K562 (cell line): ENCODE results near the gene RGL2. TPM values are rescaled to one million over a fixed set of nuclear protein-coding genes. Genes with fewer than 3 reads are reported as not detected.

Source experiments
- ARID2 ChIP-seq: fragments of 450-650 bp; IDR thresholded peaks from 2 replicates; pipeline ENCODE4 v1.6.1; 2017; ENCODE audit warnings: antibody characterized with exemption, mild to moderate bottlenecking
- CREB3 ChIP-seq: fragments of 450-650 bp; conservative IDR thresholded peaks from 2 replicates; pipeline ENCODE4 v1.6.1; 2016; ENCODE audit warnings: missing genetic modification characterization, low read depth, mild to moderate bottlenecking, missing compliant biosample characterization, moderate library complexity
- CSDE1 ChIP-seq, 2 experiments: fragments of 450-650 bp; IDR thresholded peaks; 2 replicates each; pipeline ENCODE4 v1.6.1; 2016; ENCODE audit warnings: mild to moderate bottlenecking in 1 of 2
- DDX20 ChIP-seq: fragments of 450-650 bp; IDR thresholded peaks from 2 replicates; pipeline ENCODE4 v1.6.1; 2016; ENCODE audit warnings: missing genetic modification characterization, low read depth, mild to moderate bottlenecking, missing compliant biosample characterization, moderate library complexity
- ELF4 ChIP-seq: fragments of 450-650 bp; formaldehyde crosslinking; IDR thresholded peaks from 2 replicates; pipeline ENCODE4 v1.4.0; 2022; ENCODE audit warnings: missing genetic modification characterization
- ETV1 ChIP-seq: fragments of 450-650 bp; conservative IDR thresholded peaks from 2 replicates; pipeline ENCODE4 v1.6.1; 2016; ENCODE audit warnings: missing genetic modification characterization, control low read depth, low read depth, missing compliant biosample characterization
- FOXA1 ChIP-seq: fragments of 450-650 bp; IDR thresholded peaks from 2 replicates; pipeline ENCODE4 v1.6.1; 2016; ENCODE audit warnings: mild to moderate bottlenecking, borderline replicate concordance
- GTF2F1 ChIP-seq: IDR thresholded peaks from 2 replicates; pipeline ENCODE4 v1.6.1; 2011; ENCODE audit warnings: low read depth, low read length, improper control_type of control experiment
- KLF6 ChIP-seq: fragments of 250-450 bp; sonication (Bioruptor Pico); IDR thresholded peaks from 2 replicates; pipeline ENCODE4 v1.4.0; 2020; ENCODE audit warnings: mild to moderate bottlenecking, moderate library complexity, borderline replicate concordance
- MAZ ChIP-seq, 2 experiments: fragments of 450-650 bp in 1 of 2; sonication (generic) in 1 of 2; formaldehyde crosslinking; IDR thresholded peaks in 1 of 2; conservative IDR thresholded peaks in 1 of 2; 2 replicates each; pipeline versions ENCODE4 v1.4.0 to v1.5.0; 2020; ENCODE audit warnings: mild to moderate bottlenecking in 1 of 2, missing genetic modification reagents in 1 of 2
- NBN ChIP-seq: fragments of 450-650 bp; IDR thresholded peaks from 2 replicates; pipeline ENCODE4 v1.6.1; 2016; ENCODE audit warnings: low read depth, mild to moderate bottlenecking
- POLR2B ChIP-seq: fragments of 450-650 bp; IDR thresholded peaks from 2 replicates; pipeline ENCODE4 v1.6.1; 2018; ENCODE audit warnings: low read depth; ENCODE audit not compliant: partially characterized antibody
- PRMT5 ChIP-seq: sonication (generic); formaldehyde crosslinking; IDR thresholded peaks from 2 replicates; pipeline ENCODE4 v1.5.0; 2020; ENCODE audit warnings: missing genetic modification reagents
- RHOXF2B ChIP-seq: fragments of 250-450 bp; sonication (Bioruptor Pico); conservative IDR thresholded peaks from 2 replicates; pipeline ENCODE4 v1.5.1; 2021
- SAFB ChIP-seq: fragments of 200-400 bp; formaldehyde crosslinking; IDR thresholded peaks from 2 replicates; pipeline ENCODE4 v1.6.1; 2017; ENCODE audit warnings: low read depth, low read length, borderline replicate concordance
- SETDB1 ChIP-seq: IDR thresholded peaks from one replicate; pipeline ENCODE4 v1.6.1; 2012; ENCODE audit warnings: low read length, control low read depth, inconsistent platforms
- SMARCA5 ChIP-seq: fragments of 450-650 bp; IDR thresholded peaks from 2 replicates; pipeline ENCODE4 v1.6.1; 2016
- SRF ChIP-seq, 2 experiments: fragments of 250-450, 450-650 bp in 1 of 2; sonication (Bioruptor Pico) in 1 of 2; sonication (generic) in 1 of 2; formaldehyde crosslinking; IDR thresholded peaks; 2 replicates each; pipeline versions ENCODE4 v1.5.0 to v1.5.1; 2020 to 2022; ENCODE audit warnings: mild to moderate bottlenecking in 1 of 2, missing genetic modification reagents in 1 of 2
- TCFL5 ChIP-seq: fragments of 250-450 bp; sonication (Bioruptor Pico); conservative IDR thresholded peaks from 2 replicates; pipeline ENCODE4 v1.6.1; 2021; ENCODE audit warnings: mild to moderate bottlenecking, moderate library complexity, matching md5 sums
- XRCC5 ChIP-seq: fragments of 200-400 bp; formaldehyde crosslinking; IDR thresholded peaks from 2 replicates; pipeline ENCODE4 v1.6.1; 2017; ENCODE audit warnings: low read depth, mild to moderate bottlenecking, low read length
- ZNF133 ChIP-seq: fragments of 250-450 bp; sonication (Bioruptor Pico); IDR thresholded peaks from 2 replicates; pipeline ENCODE4 v1.4.0; 2020; ENCODE audit warnings: mild to moderate bottlenecking
- ZNF785 ChIP-seq: fragments of 250-450 bp; sonication (Bioruptor Pico); IDR thresholded peaks from 2 replicates; pipeline ENCODE4 v1.4.0; 2020; ENCODE audit warnings: mild to moderate bottlenecking
- polyA plus RNA-seq, 8 experiments: library from polyadenylated mRNA; depleted of rRNA in 4 of 8; stranded (reverse) in 5 of 8; unstranded in 3 of 8; fragments of >200 nt; fragmentation: Nextera tagmentation in 2 of 8; fragmentation: Illumina TruSeq in 1 of 8; extraction: Ambion mirVana in 2 of 8; extraction: Trizol in 1 of 8; gene quantifications; 2 replicates each; pipeline versions ENCODE4 v1.2.1 to v1.2.3, GENCODE V29; 2011 to 2014; ENCODE audit warnings: inconsistent platforms in 1 of 8, missing spikeins in 1 of 8
- total RNA-seq, 7 experiments: library from RNA; depleted of rRNA in 6 of 7; stranded (reverse); fragments of >200 nt in 6 of 7; fragmentation: Illumina TruSeq in 2 of 7; extraction: Trizol in 2 of 7; gene quantifications; 2 replicates each; pipeline versions ENCODE4 v1.2.1 to v1.2.3, GENCODE V29; 2011 to 2021; ENCODE audit warnings: low replicate concordance in 1 of 7
- TF ChIP-seq, protein P1 (sequence below), 2 experiments: IDR thresholded peaks; 2 replicates each; pipeline ENCODE4 v1.6.1; 2012; ENCODE audit warnings: improper control_type of control experiment in 2 of 2, low read depth in 2 of 2, low read length in 2 of 2, borderline replicate concordance in 1 of 2
- TF ChIP-seq, protein P2 (sequence below): fragments of 450-650 bp; IDR thresholded peaks from 2 replicates; pipeline ENCODE4 v1.7.0; 2016; ENCODE audit warnings: borderline replicate concordance

Gene RGL2
- total and polyA plus RNA-seq, 9 of the 15 experiments (the other 6 are each of a cell fraction or from before 2014, with no cell fraction given): 1.8 to 57.1 (median 19.5) TPM

GRCh38 chr6:33299237-33299944 is 649 bp upstream of the RGL2 start (continued):
- TF ChIP-seq ZNF785 (no peak), KLF6 (CRISPR knock-in tag) (peak; percentile 39; the same call in 1 of the 2 replicates), SRF (CRISPR knock-in tag; IDR thresholded peaks at IDR 0.05) (peak; percentile 61 to 65; a peak in 3 of 4 replicates), ARID2 (peak; percentile 35; the same call in 1 of the 2 replicates), ELF4 (no peak; the same call in 1 of the 2 replicates), FOXA1 (no peak), TCFL5 (CRISPR knock-in tag) (no peak; the same call in 1 of the 2 replicates), CSDE1 (IDR thresholded peaks at IDR 0.05) (no peak), PRMT5 (CRISPR knock-in tag) (no peak), CREB3 (tag) (peak; percentile 70; the same call in 1 of the 2 replicates), RHOXF2B (CRISPR knock-in tag) (peak; percentile 79), MAZ (CRISPR knock-in tag; conservative IDR thresholded peaks at IDR 0.05 in 1 of 2, IDR thresholded peaks at IDR 0.05 in 1 of 2) (peak; percentile 14 to 68; a peak in 2 of 4 replicates), SETDB1 (no peak), XRCC5 (peak; percentile 69; the same call in 1 of the 2 replicates), NBN (peak; percentile 93; the same call in 1 of the 2 replicates), SAFB (peak; percentile 76; the same call in 1 of the 2 replicates), SMARCA5 (peak; percentile 44), POLR2B (peak; percentile 98), ZNF133 (CRISPR knock-in tag) (no peak), ETV1 (tag) (peak; percentile 97), DDX20 (tag) (no peak), GTF2F1 (0 out of 2 replicates have a peak, but pooled peaks have one; percentile 56)
- TF ChIP-seq, protein P1, sequence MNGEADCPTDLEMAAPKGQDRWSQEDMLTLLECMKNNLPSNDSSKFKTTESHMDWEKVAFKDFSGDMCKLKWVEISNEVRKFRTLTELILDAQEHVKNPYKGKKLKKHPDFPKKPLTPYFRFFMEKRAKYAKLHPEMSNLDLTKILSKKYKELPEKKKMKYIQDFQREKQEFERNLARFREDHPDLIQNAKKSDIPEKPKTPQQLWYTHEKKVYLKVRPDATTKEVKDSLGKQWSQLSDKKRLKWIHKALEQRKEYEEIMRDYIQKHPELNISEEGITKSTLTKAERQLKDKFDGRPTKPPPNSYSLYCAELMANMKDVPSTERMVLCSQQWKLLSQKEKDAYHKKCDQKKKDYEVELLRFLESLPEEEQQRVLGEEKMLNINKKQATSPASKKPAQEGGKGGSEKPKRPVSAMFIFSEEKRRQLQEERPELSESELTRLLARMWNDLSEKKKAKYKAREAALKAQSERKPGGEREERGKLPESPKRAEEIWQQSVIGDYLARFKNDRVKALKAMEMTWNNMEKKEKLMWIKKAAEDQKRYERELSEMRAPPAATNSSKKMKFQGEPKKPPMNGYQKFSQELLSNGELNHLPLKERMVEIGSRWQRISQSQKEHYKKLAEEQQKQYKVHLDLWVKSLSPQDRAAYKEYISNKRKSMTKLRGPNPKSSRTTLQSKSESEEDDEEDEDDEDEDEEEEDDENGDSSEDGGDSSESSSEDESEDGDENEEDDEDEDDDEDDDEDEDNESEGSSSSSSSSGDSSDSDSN (IDR thresholded peaks at IDR 0.05; ENCODE audit: borderline replicate concordance in 1 of 2, low read depth in 2 of 2, low read length in 2 of 2): peak; percentile 88 to 93; a peak in 2 of 4 replicates
- TF ChIP-seq, protein P2, sequence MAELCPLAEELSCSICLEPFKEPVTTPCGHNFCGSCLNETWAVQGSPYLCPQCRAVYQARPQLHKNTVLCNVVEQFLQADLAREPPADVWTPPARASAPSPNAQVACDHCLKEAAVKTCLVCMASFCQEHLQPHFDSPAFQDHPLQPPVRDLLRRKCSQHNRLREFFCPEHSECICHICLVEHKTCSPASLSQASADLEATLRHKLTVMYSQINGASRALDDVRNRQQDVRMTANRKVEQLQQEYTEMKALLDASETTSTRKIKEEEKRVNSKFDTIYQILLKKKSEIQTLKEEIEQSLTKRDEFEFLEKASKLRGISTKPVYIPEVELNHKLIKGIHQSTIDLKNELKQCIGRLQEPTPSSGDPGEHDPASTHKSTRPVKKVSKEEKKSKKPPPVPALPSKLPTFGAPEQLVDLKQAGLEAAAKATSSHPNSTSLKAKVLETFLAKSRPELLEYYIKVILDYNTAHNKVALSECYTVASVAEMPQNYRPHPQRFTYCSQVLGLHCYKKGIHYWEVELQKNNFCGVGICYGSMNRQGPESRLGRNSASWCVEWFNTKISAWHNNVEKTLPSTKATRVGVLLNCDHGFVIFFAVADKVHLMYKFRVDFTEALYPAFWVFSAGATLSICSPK: 0 out of 2 replicates have a peak, but pooled peaks have one; percentile 9
